ENCODE results near the gene ATG9A.
"Not testable (repeated sequence)": the region's sequence is repeated elsewhere in the genome, so short reads cannot be mapped to it uniquely, and the experiment has no call there.

Gene ATG9A

DNA sequence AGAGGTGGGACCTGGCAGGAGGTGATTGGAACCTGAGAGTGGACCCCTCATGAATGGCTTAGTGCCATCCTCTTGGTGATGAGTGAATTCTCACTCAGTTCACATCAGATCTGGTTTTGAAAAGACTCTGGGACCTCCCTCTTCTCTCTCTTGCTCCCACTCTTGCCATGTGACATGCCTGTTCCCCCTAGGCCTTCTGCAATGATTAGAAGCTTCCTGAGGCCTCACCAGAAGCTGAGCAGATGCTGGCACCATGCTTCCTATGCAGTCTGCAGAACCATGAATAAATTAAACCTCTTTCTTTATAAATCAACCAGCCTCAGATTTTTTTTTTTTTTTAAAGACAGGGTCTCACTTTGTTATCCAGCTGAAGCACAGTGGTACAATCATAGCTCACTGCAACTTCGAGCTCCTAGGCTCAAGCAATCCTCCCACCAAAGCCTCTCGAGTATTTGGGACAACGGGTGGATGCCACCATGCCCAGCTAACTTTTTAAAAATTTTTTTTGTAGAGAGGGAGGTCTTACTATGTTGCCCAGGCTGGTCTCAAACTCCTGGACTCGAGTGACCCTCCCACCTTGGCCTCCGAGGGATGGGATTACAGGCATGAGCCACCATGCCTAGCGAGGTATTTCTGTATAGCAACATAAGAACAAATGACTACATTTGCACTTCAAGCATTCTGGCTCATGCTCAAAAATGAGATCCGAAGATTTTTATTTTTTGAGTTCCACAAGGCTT lies 24.8 kb downstream of the ATG9A start:
- DNase-seq: no peak

DNA sequence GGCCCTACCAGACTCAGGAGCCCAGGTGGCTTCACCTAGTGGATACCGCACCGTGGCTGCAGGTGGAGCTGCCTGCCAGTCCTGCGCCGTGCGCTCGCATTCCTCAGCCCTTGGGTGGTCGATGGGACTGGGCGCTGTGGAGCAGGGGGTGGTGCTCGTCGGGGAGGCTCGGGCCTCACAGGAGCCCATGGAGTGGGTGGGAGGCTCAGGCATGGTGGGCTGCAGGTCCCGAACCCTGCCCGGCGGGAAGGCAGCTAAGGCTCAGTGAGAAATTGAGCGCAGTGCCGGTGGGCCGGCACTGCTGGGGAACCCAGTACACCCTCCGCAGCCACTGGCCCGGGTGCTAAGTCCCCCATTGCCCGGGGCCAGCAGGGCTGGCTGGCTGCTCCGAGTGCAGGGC lies 28.1 kb downstream of the ATG9A start:
- DNase-seq: not testable (repeated sequence)

DNA sequence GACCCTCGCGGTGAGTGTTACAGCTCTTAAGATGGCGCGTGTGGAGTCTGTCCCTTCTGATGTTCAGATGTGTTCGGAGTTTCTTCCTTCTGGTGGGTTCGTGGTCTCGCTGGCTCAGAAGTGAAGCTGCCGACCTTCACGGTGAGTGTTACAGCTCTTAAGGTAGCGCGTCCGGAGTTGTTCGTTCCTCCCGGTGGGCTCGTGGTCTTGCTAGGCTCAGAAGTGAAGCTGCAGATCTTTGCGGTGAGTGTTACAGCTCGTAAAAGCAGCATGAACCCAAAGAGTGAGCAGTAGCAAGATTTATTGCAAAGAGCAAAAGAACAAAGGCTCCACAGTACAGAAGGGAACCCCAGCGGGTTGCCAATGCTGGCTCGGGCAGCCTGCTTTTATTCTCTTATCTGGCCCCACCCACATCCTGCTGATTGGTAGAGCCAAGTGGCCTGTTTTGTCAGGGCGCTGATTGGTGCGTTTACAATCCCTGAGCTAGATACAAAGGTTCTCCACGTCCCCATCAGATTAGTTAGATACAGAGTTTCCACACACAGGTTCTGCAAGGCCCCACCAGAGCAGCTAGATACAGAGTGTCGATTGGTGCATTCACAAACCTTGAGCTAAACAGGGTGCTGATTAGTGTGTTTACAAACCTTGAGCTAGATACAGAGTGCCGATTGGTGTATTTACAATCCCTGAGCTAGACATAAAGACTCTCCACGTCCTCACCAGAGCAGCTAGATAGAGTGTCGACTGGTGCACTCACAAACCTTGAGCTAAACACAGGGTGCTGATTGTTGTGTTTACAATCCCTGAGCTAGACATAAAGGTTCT lies 28.7 kb downstream of the ATG9A start:
- DNase-seq: not testable (repeated sequence)

DNA sequence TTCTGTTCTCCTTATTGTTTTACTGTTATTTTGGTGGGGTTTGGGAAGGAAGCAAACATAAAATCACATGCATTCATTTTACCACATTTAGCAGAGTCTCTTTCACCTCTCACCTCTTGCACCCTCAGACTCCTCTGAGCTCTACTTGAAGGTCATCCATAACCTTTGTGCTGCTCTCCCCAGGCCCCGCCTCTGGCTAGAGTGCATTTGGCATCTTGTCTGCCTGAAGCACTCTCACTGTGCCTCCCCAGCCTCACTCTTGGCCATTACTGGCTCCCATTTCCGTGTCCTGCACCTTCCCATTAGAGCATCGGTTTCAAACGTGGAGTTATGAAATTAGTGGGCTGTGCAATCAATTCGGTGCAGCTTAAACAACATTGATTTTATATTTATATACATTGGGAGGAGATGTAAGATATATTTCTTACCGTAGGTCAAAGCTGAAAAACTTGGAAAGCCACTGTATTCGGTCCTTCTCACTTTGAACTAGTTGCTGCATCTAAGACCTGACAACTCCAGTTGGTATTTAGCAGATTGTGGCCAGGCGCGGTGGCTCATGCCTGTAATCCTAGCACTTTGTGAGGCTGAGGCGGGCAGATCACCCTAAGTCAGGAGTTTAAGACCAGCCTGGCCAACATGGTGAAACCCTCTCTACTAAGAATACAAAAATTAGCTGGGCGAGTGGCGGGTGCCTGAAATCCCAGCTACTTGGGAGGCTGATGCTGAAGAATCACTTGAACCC lies 29.8 kb downstream of the ATG9A start:
- DNase-seq: no peak

DNA sequence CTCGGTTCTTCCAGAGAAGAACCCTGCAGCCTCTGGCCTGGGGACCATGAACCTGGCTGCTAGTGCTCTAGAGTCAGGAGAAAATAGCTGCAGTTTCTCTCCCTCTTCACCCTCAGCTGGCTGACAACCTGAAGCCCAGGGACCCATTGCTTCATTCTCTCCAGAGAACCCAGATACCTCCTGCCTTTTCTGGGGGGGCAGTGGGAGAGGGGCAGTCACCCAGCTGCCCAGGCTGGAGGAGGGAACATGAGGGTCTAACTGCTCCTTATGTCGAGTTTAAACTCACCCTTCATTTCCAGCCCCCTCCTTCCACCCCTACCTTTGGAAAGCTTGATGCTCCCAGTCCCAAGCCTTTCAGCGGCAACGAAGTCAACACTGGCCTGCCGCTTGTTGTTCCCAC lies 30.5 kb downstream of the ATG9A start:
- no peak for DNase-seq

DNA sequence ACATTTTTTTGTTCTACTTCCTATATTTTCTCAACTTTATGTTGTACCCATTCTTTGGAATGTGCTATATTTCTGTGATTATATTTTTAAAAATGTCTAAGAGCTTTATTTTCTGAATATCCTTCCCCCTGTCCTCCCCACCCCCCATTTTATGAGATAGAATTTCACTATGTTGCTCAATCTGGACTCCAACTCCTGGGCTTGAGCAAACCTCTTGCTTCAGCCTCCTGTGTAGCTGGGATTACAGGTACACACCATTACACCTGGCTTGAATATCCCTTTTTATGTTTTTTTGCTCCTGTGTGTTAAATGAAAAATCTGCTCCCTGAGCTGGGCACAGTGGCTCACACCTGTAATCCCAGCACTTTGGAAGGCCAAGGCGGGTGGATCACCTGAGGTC lies 32.0 kb downstream of the ATG9A start:
- no peak for DNase-seq

DNA sequence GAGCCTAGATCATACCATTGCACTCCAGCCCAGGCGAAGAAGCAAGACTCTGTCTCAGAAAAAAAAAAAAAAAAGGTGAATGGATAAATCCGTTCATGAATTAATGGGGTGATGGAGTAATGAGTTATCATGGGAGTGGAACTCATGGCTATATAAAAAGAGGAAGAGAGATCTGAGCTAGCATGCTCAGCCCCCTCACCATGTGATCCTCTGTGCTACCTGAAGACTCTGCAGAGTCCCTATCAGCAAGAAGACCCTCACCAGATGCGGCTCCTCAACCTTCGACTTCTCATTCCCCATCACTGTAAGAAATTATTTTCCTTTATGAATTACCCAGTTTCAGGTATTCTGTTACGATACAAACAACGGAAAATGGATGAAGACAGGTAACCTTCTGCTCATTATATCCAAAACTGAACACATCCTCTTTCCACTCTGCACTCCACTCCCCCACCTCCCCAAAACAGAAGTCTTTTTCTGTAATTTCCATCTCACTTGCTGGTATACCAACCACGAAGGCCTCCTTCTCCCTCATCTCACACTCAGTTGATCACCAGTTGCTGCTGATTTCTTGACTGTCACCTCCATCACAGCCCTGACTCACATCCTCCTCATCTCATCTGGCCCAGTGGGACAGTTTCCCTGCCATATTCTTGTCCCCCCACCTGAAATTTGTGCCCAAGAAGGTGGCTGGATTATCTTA lies 42.5 kb downstream of the ATG9A start:
- no peak for DNase-seq

DNA sequence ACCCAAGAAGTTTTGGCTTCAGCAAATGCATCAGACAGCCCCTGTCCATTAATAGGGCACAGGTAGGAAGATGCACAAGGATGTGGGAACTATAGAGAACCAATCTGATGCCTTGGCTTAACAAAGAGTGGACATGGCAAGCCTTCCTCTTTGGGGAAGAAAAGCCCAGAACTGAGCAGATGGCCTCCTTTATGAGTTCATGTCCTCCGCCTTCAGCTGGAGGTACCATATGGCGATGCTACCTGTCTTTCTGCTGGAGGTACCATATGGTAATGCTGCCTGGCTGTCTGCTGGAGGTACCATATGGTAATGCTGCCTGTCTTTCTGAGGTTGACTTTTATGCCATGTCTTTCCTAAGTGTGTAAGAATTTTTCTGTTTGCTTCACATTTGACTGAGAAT lies 45.3 kb downstream of the ATG9A start:
- no peak for DNase-seq

DNA sequence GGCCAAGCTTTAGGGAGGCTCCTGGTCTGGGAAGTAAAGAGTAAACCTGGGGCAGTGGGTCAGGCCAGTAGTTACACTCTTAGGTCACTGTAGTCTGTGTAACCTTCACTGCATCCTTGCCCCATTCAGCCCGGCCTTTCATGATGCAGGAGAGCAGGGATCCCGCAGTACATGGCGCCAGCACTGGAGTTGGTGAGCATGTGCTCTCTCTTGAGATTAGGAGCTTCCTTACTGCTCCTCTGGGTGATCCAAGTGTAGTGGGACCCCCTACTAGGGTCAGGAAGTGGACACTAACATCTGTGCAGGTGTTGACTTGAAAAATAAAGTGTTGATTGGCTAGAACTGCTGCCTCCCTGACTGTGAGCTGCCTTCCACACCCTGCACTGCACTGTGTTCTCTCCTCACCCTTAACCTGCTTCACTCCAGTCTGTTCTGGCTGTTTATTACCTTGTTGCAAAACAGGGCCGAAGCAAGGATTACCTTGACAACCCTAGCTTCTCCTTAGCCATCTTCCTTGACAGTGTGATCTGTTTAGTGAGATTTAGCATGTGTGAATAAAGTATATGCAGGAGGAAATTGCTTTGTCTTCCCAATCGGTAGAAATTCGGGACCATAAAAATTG lies 46.2 kb downstream of the ATG9A start:
- DNase-seq: no peak

DNA sequence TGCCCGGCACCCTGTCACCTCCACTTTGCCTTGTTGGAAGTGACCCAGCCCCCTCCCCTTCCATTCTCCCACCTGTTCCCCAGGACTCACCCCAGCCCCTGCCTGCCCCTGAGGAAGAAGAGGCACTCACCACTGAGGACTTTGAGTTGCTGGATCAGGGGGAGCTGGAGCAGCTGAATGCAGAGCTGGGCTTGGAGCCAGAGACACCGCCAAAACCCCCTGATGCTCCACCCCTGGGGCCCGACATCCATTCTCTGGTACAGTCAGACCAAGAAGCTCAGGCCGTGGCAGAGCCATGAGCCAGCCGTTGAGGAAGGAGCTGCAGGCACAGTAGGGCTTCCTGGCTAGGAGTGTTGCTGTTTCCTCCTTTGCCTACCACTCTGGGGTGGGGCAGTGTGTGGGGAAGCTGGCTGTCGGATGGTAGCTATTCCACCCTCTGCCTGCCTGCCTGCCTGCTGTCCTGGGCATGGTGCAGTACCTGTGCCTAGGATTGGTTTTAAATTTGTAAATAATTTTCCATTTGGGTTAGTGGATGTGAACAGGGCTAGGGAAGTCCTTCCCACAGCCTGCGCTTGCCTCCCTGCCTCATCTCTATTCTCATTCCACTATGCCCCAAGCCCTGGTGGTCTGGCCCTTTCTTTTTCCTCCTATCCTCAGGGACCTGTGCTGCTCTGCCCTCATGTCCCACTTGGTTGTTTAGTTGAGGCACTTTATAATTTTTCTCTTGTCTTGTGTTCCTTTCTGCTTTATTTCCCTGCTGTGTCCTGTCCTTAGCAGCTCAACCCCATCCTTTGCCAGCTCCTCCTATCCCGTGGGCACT lies 46.9 kb downstream of the ATG9A start:
- DNase-seq: no peak

DNA sequence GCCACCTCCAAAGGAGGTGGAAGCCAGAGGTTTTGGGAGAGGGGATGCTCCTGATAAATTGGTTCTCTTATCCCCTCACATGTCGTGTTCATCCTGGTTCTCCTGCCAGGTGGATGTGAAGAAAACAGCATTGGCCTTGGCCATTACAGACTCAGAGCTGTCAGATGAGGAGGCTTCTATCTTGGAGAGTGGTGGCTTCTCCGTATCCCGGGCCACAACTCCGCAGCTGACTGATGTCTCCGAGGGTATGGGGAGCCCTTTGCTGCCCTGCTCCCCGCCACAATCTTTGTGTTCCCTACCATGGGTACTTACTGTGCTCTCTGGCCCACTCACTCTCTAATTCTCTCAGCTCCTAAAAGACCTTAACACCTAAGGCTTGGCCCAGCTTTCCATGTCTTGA lies 47.9 kb downstream of the ATG9A start:
- no peak for DNase-seq

DNA sequence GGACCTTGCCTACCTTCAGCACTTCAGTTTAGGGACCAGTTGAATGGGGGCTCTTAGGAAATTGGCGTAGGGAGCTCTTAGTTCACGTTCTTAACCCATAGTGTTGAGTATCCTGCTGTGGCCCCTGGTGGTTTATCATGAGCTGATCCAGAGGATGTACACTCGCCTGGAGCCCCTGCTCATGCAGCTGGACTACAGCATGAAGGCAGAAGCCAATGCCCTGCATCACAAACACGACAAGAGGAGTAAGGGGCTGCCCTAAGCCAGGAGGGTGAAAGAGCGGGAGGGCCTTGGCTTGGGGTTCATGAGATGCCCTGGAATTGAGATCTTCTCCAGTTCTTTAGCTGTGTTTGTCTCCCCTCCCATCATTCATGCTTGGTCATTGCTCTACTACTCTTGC lies 48.5 kb downstream of the ATG9A start:
- DNase-seq: no peak

DNA sequence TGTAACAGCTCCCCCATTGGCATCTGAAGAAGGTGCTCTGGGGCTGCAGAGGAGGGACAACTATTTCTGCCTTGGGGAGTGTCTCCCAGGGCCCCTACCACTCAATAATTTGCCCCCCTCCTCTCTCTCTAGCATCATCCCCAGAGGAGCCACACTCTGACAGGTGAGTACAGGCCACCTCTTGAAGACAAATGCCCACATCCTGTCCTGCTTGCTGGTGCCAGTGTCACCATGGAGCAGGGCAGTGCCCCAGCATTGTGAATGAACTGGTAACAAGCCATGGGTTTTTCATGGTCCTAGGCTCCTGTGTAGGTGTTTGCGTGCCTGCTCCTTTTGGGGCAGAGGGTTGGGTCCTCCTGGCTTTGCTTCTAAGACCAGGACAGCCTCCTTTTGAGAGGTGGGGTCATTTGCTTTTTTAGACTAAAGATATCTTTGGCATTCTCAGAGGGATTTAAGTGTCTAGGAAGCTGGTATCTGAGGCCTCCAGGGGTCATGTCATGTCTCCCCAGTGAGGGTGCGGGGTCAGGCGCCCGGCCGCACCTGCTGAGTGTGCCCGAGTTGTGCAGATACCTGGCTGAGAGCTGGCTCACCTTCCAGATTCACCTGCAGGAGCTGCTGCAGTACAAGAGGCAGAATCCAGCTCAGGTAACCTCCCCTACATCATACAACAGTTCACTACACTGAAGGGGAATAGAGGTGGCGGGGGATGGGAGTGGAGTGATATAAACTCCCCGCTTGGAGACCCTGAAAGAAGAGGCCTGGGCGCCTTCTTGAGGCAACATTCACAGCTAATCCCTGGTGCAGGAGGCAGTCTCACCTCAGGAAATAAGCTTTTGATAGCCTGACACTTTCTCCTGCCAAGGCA lies 49.6 kb downstream of the ATG9A start:
- no peak for DNase-seq

DNA sequence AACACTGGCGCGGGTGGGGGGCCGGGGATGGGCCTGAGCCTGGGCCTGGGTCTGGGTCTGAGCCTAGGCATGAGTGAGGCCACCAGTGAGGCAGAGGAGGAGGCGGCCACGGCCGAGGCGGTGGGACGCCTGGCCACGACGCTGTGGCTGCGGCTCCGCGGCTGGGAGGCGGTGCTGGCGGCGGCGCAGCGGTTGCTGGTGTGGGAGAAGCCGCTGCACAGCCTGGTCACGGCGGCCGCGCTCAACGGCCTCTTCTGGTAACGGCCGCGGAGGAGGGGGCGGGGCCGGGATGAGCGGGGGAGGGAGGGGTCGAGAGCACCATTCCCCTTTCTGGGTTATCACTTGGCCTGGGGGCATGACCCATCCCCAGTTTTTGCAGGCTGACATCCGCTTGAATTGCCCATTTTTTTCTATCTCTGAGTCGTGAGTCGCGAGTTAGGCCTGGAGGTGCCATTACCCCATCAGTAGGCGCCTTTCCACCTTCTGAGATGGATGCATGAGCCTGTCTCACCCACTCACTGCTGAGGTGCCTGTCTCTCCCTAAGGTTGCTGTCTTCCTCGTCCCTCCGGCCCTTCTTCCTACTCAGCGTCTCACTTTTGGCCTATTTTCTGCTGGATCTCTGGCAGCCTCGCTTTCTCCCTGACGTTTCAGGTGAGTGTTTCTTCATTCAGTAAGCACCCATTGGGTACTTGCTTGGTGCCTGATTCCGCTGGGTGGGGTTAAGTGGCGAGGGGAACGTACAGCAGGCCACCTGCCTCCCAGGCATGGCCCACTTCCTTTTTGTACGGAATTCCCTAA lies 50.9 kb downstream of the ATG9A start:
- DNase-seq: no peak

DNA sequence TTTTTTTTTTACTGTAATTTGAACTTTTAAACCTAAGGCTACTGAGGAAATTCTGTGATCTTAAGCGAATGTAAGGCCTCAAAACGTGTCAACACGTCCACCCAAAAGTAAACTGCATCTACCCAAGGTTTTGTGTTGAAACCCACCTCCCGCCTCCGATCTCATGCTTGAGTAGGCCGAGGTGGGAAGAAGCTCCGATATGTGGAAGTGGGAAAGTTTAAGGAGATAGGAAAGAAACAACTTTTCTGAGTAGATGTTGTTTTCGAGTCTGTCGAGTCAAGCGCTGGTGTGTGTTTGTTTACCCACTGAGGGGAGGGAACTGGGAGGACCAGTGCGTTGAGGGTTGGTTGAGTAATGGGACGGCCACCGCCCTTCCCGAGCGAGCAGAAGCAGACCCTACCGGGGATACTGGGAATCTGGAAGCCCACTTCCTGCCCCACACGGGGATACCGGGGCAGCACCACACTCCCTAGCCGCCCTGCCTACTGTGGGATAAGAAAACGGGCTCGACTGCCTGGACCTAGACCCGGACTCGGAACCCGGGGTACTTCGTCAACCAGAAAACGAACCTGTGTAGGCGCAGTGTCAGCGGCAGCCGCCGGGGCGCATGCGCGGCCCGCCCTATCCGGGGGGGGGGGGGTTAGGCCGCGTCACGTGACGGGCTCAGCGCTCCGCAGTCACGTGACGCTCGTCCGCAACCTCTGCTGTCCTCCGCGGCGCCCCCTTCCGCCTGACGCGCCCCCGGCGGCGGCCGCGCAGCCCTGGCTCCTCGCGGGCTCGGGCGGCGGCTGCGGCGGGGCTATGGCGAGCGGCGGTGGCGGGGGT lies 51.7 kb downstream of the ATG9A start, which contains the start of gene RETREG2:
Gene RETREG2, plus strand, starts transcription at position 724 of the 825 bp plus-strand sequence. Its CDS starts 78 bp downstream, at position 802.
- peak; percentile 59 for DNase-seq

DNA sequence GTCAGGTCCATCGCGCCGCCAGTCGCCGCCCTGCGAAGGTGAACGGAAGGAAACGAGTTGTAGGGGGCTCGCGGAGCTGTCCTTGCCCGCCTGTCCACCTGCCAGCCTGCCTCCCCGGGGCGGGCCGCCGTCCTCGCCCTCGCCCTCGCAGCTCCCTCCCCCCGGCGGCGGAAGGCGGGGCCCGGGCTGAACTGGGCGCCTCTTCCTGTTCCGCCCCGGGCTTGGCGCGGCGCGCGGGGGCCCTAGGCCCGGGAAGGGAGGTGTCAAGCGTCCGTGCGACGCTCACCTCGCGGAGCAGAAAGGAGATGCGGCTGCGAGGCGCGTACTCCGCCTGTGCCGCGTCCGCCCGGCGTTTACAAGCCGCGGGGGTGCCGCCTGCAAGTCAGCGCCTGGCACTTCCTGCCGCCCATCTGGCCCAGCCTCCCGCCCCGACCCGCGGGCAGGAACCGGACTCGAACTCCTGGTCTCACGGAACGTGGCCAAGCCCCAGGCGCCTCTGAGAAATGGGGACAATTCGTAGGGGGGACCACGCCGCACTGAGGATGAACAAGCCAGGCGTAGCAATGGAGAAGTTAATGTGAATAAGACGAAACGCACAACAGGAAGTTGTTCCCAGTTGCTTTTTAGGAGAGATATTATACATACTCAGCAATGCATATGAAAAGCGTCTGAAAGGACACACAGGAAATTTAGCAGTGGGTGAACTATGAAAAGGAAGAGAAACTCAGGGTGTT lies 52.5 kb downstream of the ATG9A start, which contains the start of gene CNPPD1:
Gene CNPPD1, minus strand, starts transcription at position 108 of the 734 bp plus-strand sequence. Its CDS starts 97 bp downstream, at position 11.
- DNase-seq: peak; percentile 55

DNA sequence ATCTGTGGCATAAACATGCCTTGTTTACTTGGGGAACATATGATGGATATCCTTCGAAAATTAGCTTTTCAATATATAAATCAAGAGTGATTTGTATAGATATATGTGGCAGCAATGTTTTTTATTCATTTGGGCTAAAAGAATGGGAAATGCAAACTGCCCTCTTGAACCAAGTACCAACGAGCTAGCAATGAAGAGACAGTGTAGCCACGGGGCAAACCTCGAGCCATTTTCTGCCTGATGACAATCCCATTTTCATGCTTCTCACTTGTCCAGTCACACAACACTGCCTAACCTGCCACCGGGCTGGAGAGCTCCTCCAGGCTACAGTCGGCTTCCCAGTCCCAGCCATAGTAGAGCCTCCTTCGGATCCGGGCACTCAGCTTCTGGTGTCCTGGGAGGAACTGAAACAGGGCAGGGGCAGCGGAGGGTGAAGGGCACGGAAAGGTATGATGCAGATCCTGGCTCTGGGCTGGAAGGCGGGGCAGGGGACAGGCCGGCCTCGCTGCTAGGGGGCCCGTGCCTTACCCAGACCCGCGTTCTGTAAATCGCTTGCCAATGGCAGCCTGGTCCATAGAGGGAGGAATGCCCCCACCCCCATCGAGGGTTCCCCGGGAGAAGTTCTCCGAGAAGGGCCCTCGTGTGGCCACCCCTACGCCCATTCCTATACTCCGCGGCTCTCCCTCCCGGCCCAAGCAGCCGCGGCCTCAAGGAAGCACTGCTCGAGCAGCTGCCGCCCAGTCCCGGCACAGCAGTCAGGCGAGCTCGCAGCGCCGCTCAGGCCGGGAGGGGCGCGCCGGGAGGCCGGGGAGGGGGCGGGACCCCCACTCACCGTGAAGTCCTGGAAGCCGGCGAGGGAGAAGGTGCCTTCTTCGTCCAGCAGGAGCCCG lies 53.3 kb downstream of the ATG9A start:
- DNase-seq: no peak

Data from DMS79 (cell line).